ENCODE results near the gene QRICH1.

The QRICH1 gene, protein sequence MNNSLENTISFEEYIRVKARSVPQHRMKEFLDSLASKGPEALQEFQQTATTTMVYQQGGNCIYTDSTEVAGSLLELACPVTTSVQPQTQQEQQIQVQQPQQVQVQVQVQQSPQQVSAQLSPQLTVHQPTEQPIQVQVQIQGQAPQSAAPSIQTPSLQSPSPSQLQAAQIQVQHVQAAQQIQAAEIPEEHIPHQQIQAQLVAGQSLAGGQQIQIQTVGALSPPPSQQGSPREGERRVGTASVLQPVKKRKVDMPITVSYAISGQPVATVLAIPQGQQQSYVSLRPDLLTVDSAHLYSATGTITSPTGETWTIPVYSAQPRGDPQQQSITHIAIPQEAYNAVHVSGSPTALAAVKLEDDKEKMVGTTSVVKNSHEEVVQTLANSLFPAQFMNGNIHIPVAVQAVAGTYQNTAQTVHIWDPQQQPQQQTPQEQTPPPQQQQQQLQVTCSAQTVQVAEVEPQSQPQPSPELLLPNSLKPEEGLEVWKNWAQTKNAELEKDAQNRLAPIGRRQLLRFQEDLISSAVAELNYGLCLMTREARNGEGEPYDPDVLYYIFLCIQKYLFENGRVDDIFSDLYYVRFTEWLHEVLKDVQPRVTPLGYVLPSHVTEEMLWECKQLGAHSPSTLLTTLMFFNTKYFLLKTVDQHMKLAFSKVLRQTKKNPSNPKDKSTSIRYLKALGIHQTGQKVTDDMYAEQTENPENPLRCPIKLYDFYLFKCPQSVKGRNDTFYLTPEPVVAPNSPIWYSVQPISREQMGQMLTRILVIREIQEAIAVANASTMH

DNA sequence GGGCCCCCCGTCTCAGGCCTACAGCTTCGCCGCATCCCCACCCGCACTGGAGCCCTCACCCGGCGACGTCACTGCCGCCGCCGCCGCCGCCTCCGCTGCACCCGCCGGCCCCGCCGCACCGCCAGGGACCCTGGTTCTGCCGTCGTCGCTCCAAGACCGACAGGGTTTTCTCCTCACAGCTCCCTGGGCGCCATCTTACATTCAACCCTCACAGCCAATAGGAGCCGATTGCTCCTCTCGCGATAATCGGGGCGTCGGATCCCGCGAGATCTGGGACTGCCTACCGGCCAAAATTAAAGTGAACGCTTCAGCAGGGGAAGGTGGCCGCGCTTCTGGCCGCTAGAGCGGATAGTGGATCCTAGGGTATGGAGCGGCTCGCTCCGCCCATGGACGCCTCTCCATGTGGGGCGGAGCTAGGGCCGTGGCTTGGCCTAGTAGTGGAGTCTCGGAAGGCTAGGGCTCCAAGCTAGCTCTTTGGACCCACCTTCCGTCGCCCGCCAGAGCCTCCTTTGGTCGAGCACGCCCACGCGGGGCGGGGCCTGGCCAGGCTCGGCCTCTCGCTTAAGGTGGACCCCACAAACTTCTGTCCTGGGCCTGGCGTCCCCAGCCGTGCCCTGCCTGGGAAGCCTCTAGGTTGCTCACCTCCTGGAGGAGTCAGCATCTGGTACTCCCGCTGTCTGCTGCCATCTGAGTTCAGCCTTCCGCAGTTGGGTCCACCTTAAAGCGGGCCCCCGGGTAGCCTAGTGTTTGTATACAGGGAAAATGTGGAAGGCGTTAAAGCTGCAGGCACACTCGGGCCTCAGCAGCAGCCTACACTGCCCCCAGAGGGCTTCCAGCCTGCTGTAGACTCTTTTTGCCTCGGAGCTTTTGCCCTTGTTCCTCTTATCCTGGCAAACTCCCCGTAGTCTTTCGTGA, at the start of gene QRICH1:
QRICH1 (minus strand) TSS at position 219 of the 915 bp plus-strand sequence. CDS start 17,054 bp downstream, outside the sequence.
- DNase-seq (ENCODE audit: low read depth) = peak; percentile 96

DNA sequence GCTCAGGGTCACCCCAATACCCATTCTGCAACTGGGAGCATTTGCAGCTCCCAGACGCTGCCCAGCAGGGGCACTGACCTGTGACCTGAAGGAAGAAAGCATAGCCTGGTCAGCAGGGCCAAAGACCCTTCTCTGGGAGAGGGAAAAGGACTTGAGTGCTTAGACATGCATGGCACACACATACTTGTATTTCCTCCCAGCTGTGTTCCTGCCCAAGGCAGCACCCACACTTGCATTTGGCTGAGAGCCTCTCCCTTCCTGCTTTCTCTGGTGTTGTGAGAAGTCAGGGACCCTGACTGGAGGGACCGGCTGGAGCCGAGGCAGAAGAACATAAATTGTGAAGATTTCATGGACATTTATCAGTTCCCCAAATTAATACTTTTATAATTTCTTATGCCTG, 46.2 kb upstream of the QRICH1 start:
- DNase-seq (ENCODE audit: low read depth) = no peak

DNA sequence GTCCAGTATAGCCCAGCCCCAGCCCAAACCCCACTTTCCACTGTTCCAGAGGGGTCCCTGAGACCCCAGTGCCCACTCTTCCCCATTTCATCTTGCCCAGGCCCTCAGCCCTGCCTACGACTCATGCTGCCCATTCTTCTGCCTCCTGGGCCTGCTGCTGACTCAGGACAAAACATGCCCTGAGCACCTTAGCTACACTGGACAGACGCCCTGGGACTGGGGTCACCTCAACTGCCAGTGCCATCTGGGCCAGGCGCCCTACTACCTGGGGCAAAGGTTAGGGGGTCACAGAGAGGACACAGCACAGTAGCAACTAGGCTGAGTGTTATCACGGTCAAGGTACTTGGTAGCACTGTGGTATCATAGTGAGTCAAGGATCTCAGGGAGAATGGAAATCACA, 41.6 kb upstream of the QRICH1 start:
- no peak for DNase-seq (ENCODE audit: low read depth)

DNA sequence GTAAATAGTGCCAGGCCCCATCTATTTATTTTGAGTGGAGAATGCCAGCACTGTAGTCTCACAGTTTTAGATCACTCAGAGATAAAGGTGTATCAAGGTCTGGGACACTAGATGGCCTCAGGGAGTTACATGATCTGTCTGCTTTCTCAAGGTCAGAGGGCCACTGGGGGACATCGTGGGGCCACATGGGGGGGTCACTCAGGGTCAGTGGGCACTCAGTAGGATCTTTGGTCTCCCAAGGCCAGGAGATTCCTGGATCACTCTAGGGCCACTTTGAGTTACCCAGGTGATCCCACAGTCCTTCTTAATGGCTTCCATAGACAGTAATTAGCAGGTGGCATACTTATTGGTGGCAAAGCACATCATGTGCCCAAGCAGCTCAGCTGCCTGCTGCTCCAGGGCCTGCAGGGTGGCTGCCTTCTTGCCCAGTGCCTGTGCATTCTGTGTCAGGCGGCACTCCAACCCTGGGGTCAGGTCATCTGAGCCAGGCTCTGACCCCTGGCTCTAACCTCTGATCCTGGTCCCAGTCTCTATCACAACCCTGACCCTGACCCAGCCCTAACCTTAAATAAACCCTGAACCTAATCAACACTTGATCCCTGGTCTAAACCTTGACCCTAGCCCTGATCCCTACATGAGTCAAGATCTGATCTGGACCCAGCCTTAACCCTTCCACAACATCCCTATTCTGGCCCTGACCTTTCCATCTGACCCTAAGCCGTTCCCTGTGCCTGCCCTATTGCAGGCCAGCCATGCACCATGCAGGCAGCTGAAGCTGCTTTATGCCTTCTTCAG, 40.8 kb upstream of the QRICH1 start:
- DNase-seq (ENCODE audit: low read depth) = no peak

DNA sequence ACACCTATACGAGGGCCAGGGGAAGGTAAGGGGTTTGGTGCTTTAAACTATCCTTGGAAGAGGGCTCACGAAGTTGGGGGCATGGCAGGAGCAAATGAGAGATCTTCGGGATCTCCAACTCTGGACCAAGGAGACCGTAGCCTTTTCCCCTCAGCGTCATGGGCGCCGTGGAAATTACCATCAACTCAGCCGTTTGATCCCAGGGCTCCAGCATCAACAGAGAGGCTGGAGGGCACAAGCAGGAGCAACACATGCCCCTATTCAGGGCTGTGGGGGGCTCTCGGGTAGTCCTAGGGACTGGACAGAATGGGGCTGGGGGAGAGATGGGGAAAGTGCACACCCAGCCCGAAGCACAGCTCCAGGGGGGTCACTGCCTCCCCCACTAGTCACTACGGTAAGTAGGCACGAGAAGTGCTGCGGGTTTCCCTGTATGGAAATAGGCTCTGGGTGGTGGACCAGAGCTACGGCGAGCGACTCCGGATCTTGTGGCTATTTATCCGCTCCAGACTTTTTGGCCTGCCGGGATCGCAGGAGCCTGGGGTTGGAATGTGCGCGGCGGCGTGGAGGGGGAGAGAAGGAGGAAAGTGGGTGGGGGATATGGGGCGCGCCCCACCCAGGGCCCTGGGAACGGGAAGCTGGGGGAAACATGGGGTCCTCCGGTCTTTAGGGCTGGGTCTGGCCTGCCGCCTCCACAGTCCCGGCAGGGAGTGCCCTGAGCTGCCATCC, 39.5 kb upstream of the QRICH1 start:
- DNase-seq (ENCODE audit: low read depth) = peak; percentile 86

DNA sequence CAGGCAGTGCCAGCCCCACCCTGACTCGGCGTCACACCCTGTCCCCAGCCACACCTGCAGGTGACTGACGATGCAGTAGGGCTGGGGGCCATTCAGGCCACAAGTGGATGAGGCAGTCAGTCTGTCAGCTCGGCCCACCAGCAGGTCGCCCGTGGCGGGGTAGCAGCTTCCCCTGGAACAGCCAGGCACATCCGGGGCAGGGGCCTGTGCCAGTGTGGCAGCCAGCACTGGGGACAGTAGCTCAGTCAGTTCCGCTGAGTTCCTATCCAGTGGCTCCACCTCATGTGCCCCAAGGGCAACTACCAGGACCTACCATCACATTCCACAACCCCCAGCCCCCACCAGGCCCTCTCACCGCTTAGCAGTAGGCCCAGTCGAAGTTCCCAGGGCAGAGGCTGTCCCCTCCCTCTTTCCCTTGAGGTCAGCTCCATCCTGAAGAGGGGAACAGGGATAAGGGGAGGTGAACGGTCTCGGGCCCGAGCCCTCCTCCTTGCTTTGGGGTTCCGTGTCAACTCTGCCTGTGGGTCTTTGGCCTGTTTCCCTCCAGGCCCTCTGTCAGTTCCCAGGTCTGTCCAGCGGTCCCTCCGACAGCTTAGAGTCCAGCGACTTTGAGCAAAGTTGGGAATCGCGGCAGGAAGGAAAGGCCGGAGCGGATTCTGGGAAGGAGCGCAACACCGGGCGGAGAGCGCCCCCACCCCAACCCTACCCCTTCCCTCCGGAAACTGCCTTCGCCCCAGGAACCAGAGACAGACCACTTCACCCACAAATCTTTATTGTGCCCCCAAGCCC, 38.8 kb upstream of the QRICH1 start, which contains the start of gene LAMB2:
LAMB2 (minus strand) TSS at position 614 of the 789 bp plus-strand sequence; CDS start at position 431, 183 bp downstream.
- DNase-seq (ENCODE audit: low read depth) = peak; percentile 73

DNA sequence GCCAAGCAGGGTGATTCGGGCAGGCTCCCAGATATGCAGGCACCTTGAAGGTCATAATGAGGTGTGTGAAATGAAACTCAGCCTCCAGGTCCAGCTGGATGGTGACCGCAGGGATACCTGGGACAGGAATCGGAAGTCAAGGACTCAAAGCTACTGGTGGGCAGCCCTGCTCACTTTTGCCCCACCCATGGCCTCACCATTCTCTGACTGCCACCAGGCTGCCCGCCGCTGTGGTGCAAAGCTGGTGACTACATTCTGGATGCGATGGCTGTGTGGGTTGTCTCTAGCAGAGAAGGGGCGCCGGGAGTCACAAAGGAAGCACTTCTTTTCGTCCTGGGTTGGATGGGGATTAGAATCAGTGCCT, 38.2 kb upstream of the QRICH1 start:
- no peak for DNase-seq (ENCODE audit: low read depth)

DNA sequence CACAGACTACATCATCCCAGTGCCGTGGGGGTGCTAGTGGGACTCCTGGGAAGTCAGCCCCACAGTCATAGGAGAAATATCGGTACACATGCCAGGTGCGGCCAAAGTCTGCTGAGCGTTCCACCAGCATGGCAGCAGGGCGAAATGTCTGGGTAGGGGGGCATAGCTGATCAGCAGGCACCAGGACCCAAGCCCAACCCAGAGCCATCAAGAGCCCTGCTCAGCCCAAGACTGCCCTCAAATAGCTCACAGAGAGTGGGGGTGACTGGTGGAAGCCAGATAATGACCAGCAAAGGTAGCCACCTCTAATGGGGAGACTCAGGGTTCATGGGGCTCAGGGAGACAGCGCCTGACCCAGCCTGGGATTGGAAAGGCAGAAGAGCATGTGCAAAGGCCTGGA, 37.7 kb upstream of the QRICH1 start:
- DNase-seq (ENCODE audit: low read depth) = no peak

DNA sequence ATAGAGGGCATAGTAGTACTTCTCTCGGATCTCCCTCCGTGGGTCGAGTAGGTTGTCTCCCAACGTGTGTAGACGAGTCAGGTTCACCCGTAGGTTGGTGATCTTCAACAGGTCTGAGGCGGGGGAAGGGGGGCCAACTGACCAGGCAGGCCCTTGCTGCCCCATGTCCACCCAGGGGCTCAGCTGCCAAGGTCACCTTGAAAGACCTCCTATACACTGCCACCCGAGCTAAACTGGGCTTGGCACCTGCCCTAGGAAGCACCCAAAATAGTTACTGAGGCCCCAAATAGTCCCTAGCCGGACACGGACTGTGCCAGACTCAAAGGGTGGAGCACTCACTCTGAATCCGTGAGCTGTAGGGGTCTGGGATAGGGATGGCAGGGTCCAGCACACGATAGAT, 37.2 kb upstream of the QRICH1 start:
- no peak for DNase-seq (ENCODE audit: low read depth)

DNA sequence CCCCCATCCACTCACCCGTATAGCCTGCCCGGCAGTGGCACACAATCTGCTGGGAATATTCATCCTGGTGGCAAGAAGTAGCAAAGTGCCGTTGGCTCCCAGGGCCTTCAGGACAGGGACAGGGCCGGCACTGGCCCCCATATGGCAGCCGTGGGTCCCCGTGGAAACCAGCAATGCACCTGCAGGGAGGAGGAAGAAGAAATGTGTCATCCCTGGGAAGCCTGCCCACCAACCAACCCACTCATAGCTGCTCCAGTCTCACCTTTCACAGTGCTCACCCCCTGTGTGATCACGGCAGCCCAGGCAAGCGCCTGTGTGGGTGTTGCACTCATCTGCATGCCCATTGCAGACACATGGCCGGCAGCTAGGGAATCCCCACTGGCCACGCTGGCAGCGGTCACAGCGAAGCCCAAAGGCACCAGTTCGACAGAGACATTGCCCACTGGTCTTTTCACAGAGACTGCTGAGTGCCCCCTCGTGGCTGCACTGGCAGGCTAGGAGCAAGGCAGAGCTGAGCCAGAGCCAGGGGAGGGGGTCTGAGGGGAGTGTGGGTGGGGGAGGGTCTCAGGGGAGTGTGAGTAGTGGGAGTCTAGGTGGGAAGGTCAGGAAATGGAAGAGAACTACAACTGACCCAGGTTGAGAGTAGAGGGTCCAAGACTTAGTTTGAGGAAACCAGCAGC, 31.3 kb upstream of the QRICH1 start:
- no peak for DNase-seq (ENCODE audit: low read depth)

DNA sequence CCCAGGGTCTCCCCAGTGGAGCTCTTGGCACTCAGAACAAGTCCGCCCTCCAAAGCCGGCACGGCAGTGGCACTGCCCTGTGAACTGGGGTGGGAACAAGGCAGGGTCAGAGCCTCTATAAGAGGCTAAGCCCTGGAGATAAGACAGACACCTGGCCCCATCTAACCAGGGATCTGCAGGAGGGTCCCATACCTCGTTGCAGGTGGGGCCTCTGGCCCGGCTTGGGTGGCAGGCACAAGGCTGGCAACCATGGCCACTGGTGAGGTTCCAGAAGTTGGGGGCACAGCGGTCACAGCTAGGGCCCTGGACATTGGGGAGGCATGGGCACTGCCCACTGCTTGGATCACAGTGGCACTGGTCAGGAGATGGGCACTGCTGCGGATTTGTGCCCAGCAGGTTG, 30.3 kb upstream of the QRICH1 start:
- no peak for DNase-seq (ENCODE audit: low read depth)

DNA sequence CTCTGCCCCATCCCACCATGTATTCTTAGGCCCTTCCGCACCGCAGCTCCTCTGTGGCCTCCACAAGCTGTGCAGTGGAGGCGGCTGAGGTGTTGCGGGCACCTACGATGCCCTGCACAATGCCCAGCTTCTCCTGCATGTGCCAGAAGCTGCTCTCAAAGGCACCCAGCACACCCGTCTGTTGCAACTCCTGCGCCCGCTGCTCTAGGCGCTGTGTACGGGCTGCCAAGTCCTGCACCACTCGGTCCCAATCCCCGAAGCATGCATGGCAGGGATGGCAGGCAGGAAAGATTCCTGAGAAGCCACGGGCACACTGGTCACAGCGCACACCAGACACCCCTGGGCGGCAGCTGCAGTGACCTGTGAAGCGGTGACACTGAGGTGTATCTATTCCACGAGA, 29.8 kb upstream of the QRICH1 start:
- DNase-seq (ENCODE audit: low read depth) = no peak

DNA sequence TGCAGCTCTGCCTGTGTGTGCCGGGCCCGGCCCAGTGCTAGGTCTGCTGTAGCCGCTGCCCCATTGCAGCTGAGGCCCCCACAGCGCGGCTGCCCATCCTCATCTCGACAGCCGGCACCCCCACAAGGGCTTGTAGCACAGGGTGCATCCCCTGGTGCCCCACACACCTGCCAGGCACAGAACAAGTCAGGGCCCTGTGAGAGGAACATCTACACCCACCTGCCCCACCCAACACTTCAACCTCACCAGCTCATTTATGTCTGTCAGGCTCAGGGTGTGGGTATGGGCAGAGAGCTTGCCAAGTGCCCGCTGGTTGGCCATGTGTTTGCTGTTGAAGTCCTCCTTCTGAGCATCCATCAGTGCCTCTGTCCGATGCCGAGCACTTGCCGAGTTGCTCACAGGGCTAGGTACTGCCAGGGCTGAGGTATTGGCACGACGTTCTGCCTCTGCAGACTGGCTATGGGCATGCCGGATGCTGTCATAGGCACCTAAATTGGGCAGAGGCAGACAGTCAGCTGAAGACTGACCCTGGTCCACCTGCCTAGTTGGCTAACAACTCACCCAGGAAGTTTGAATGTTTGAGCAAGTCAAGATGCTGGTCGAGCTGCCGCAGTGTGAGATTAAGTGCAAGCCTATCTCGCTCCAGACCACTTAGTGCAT, 29.1 kb upstream of the QRICH1 start:
- DNase-seq (ENCODE audit: low read depth) = no peak

DNA sequence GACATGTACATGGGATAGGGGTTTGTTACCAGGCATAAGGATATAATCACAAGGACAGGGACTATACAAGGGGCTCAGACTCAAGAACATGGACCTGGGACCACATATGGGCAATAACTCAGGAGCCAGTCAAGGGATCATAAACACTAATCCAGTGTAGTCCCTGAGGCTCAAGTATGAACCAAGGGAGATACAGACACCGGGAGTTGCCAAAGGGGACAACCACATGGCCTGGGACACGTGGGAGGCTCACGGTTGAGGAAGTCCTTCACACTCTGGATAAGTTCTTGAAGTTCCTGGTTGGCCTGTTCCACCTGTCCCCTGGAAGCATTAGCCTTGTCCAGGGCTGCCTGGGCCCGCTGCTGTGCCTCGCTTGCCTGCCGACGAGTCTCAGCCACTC, 28.6 kb upstream of the QRICH1 start:
- DNase-seq (ENCODE audit: low read depth) = no peak

DNA sequence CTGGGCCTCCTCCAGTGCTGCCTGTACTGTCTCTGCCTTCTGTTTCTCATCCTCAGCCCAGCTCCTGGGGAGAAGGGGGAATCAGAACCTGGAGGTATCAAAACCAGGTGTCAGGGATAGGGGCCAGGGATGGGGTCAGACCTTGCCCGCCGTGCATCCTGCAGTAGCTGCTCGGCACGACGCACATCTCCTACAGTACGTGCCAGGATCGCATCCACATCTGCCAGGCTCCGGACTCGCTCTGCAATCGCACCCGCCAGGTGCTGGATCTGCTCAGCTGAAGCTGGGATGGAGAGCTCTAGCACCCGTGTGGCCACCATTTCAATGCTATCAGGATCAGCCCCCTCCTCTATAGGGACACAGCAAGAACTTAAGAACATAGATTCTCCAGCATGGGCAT, 28.2 kb upstream of the QRICH1 start:
- no peak for DNase-seq (ENCODE audit: low read depth)

DNA sequence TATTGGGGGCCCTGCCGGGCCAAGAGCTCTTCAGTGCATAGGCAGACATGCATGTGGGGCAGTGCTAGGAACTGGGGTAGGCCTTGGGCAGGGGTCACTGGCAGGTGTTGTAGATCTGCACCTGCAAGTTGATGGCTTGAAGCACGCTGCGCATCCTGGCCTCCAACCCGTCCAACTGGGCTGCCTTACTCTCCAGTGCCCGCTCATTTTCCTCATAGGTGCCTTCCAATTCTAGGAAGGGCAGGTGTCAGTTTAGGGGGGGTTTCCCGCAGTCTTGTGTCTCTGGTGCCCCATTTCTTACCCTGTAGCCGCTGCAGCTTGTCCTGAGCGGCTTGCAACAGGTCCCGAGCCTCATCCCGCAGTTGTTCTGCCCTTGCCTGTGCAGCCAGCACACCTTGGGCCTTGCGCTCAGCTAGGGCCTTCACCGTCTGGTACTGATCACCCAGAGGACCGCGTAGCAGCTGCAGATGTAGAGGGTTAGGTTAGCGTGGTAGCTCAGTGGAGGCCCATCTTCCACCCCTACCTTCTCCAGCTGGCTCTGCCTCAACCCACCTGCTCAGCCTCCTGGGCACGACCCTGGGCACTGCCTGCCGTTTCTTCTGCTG, 27.4 kb upstream of the QRICH1 start:
- no peak for DNase-seq (ENCODE audit: low read depth)

DNA sequence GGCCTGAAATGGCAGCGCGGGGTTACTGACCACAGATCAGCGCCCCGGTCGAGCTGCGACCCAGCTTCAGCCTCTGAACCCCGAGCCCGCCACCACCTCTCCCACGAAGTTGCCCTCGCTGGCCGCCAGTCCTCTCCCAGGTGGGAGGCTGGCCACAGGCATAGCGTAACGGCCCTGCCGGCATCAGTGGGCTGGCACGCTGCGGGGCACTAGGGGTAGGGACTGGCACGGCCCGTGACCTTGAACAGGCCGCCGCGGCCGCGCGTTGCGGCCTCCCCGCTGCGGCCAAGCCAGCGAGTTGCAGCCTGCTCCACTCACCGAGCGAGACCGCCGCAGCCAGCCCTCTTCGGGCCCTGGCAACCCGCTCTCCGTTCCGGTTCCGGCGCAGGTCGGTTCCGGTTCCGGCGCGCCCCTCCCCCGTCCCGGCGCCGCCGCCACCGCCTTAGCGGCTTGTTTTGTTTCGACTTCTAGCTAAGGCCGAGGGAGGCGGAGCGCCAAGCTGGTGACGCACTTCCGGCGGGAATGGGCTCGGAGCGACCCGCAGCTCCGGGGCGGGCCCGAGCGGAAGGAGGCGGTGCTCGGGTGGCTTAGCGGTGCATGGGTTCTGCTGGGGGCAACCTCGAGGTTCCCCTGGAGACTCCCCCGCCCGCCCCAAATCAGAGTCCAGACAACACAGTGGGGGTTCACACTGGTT, 26.7 kb upstream of the QRICH1 start, which contains the start of gene USP19:
USP19 (minus strand) TSS at position 386 of the 694 bp plus-strand sequence. CDS start 1,678 bp downstream, outside the sequence.
- DNase-seq (ENCODE audit: low read depth) = peak; percentile 82

DNA sequence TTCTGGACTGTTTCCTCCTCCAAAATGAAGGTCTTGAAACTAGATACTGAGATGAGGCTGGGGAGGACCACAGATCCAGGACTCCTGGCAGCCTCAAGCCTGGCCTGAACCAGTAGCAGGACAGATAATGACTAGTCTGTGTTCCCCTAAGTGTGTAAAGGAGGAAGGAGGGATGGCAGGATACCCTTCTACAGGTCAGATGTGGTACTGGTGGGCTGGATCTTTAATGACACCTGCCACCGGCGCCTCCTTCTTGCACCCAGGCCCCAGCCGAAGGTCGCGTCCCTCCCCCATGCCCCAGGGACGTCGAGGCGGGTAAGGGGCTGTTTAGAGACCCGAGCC, 26.2 kb upstream of the QRICH1 start:
- DNase-seq (ENCODE audit: low read depth) = no peak

Data from GM04504 (cell line).